Activated CD4-positive, alpha-beta T cell treated with anti-CD3 and anti-CD28 coated beads, Interleukin-10, Interleukin-2, amounts not matched to agents 100 ng/mL and 50 ng/mL, durations not matched to agents 16 hours and 8 hours (primary cell): ENCODE measurements around the gene CMC2.
A peak's percentile ranks its signal among the peaks of the same experiment; 100 is the strongest.

ENCODE experiments used
- DNase-seq: peaks from one replicate; pipeline ENCODE4 v3.0.0-alpha.2; 2020

Gene CMC2

GRCh38 chr16:80971819-80972218, 34.9 kb downstream of the CMC2 start:
- DNase-seq, result no peak

- DNase-seq, result no peak
Measured at GRCh38 chr16:80969114-80969484, 37.6 kb downstream of the CMC2 start.

GRCh38 chr16:80968386-80969113, 38.1 kb downstream of the CMC2 start:
- no peak for DNase-seq

- DNase-seq, result no peak
Measured at GRCh38 chr16:80966617-80967016, 40.1 kb downstream of the CMC2 start.

- DNase-seq, result no peak
Measured at GRCh38 chr16:80964351-80964750, 42.3 kb downstream of the CMC2 start.

GRCh38 chr16:80962879-80963278, 43.8 kb downstream of the CMC2 start:
- no peak for DNase-seq

GRCh38 chr16:80958284-80958683, 48.4 kb downstream of the CMC2 start:
- no peak for DNase-seq

- no peak for DNase-seq
Measured at GRCh38 chr16:80954985-80955384, 51.7 kb downstream of the CMC2 start.

- peak; percentile 56 for DNase-seq
Measured at GRCh38 chr16:80948886-80949493, 57.7 kb downstream of the CMC2 start.

GRCh38 chr16:80947708-80948625, 58.7 kb downstream of the CMC2 start:
- peak; percentile 37 for DNase-seq

- peak; percentile 20 for DNase-seq
Measured at GRCh38 chr16:80947239-80947638, 59.4 kb downstream of the CMC2 start.

GRCh38 chr16:80946481-80946880, 60.2 kb downstream of the CMC2 start:
- no peak for DNase-seq

GRCh38 chr16:80940069-80940856, 66.4 kb downstream of the CMC2 start:
- DNase-seq, result no peak

GRCh38 chr16:80938879-80939260, 67.8 kb downstream of the CMC2 start:
- DNase-seq, result no peak

- no peak for DNase-seq
Measured at GRCh38 chr16:80938004-80938878, 68.4 kb downstream of the CMC2 start.

- DNase-seq, result no peak
Measured at GRCh38 chr16:80936410-80936809, 70.3 kb downstream of the CMC2 start.

- DNase-seq, result no peak
Measured at GRCh38 chr16:80935691-80936090, 71.0 kb downstream of the CMC2 start.

GRCh38 chr16:80932708-80933095, 74.0 kb downstream of the CMC2 start:
- DNase-seq, result no peak

GRCh38 chr16:80931801-80932707, 74.6 kb downstream of the CMC2 start:
- DNase-seq, result peak; percentile 16

GRCh38 chr16:80924372-80924978, 82.2 kb downstream of the CMC2 start:
- peak; percentile 56 for DNase-seq
